Measurements from ENCODE around the gene FGFR4. TPM values are rescaled to one million over a fixed set of nuclear protein-coding genes. Genes with fewer than 3 reads are reported as not detected.

FGFR4 gene
- total RNA-seq, 6 donors from 2014 or later: 14.8 to 175 (median 87.1) TPM

DNA sequence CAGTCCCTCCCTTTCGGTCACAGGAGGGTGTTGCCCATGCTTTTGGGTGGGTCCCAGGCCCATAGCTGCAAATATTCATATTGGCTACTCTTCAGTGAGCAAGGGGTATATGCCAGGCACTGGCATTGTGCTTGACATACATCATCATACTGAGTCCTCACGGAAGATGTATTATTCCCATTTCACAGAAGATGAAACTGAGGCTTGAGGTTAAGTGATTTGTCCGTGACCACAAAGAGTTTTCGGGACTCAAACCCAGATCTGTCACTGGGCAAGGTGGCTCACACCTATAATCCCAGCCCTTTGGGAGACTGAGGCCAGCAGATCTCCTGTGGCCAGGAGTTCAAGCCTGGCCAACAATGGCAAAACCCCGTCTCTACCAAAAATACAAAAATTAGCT is 6.5 kb upstream of the FGFR4 start:
- H3K27ac ChIP-seq: no peak overlapping the region
- peak in 1 of 2 donors; percentile 6 for ATAC-seq (ENCODE audit: low FRiP score in 2 of 2)
- 89 to 93% methylated on average over 5 of the region's 5 CpGs for WGBS, 2 donors
- no peaks in the 10 kb centered on the region for H3K36me3 ChIP-seq
- no peaks in the 10 kb centered on the region for H3K27me3 ChIP-seq
- no peak overlapping the region for H3K4me3 ChIP-seq
- TF ChIP-seq POLR2AphosphoS5 (IDR thresholded peaks at IDR 0.05) (no peak), EP300 (IDR thresholded peaks at IDR 0.05) (no peak), POLR2A (IDR thresholded peaks at IDR 0.05) (no peak)
- TF ChIP-seq, protein P1, sequence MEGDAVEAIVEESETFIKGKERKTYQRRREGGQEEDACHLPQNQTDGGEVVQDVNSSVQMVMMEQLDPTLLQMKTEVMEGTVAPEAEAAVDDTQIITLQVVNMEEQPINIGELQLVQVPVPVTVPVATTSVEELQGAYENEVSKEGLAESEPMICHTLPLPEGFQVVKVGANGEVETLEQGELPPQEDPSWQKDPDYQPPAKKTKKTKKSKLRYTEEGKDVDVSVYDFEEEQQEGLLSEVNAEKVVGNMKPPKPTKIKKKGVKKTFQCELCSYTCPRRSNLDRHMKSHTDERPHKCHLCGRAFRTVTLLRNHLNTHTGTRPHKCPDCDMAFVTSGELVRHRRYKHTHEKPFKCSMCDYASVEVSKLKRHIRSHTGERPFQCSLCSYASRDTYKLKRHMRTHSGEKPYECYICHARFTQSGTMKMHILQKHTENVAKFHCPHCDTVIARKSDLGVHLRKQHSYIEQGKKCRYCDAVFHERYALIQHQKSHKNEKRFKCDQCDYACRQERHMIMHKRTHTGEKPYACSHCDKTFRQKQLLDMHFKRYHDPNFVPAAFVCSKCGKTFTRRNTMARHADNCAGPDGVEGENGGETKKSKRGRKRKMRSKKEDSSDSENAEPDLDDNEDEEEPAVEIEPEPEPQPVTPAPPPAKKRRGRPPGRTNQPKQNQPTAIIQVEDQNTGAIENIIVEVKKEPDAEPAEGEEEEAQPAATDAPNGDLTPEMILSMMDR (IDR thresholded peaks at IDR 0.05): no peak
- no peak for DNase-seq
- H3K4me1 ChIP-seq: no peaks in the 10 kb centered on the region
- no peaks in the 10 kb centered on the region for H3K9me3 ChIP-seq

DNA sequence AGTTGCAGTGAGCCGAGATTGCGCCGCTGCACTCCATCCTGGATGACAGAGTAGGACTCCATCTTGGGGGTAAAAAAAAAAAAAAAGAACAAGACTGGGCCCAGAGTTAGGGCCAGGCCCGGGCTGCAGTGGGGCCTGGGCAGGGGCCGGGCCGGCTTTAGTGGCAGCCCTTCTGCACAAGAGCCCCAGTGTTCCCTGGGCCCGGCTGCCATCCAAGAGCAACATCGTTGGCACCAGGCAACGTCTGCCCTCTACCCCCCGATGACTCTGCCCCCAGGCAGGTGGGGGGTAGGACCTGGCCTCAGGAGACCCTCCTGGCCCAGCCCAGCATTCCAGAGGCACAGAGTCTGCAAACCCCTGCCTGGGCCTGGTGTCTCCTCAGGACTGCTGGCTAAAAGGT is 4.9 kb upstream of the FGFR4 start:
- no peaks in the 10 kb centered on the region for H3K27me3 ChIP-seq
- H3K27ac ChIP-seq: no peak overlapping the region
- 78 to 91% methylated on average over 9 to 10 of the region's 10 CpGs for WGBS, 2 donors
- peaks cover 1 to 8% (median 4%) of the 10 kb centered on the region in 4 donors for H3K4me1 ChIP-seq
- H3K36me3 ChIP-seq: no peaks in the 10 kb centered on the region
- DNase-seq (no peak), ATAC-seq (ENCODE audit: low FRiP score in 2 of 2) (no peak)
- no peak overlapping the region for H3K4me3 ChIP-seq
- no peaks in the 10 kb centered on the region for H3K9me3 ChIP-seq
- TF ChIP-seq EP300 (IDR thresholded peaks at IDR 0.05) (no peak), POLR2AphosphoS5 (IDR thresholded peaks at IDR 0.05) (no peak), POLR2A (IDR thresholded peaks at IDR 0.05) (no peak)
- TF ChIP-seq, protein P1 (IDR thresholded peaks at IDR 0.05): no peak

DNA sequence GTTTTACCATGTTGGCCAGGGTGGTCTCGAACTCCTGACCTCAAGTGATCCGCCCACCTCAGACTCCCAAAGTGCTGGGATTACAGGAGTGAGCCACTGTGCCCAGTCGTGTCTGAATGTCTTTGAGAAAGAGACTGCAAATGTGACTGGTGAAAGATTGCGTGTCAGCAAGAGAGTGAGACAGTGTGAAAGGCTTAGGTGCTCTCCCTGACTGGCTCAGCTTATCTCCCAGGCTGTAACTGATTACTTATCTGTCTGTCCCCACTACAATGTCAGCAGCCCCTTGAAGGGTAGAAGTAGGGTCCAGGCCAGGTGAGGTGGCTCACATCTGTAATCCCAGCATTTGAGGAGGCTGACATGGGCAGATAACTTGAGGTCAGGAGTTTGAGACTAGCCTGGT is 3.4 kb upstream of the FGFR4 start:
- H3K4me1 ChIP-seq: peaks cover 9 to 17% (median 11%) of the 10 kb centered on the region in 4 donors

DNA sequence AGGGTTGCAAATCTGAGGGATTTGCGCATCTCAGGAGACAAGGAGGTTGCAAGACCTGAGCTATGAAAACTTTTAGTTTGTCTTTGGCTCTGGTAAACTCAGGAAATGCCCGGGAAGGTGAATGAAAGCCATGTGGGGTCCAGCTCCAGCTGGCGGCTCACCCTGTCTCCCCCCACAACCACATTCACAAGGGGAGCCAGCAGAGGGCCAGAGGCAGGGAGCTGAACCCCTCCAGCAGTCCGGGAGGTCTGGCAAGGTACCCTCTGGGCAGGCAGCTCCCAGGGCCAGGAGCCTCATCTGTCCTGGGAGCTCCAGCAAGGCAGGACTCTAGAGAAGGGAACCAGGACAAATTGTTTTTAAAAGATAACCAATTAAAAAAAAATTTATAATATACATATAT is 2.5 kb upstream of the FGFR4 start:
- no peak for ATAC-seq (ENCODE audit: low FRiP score in 2 of 2)
- 48 to 62% methylated on average over 4 of the region's 4 CpGs for WGBS, 2 donors

More for the DNA sequence above, 3.4 kb upstream of the FGFR4 start:
- DNase-seq: no peak
- Histone ChIP-seq H3K36me3 (no peaks in the 10 kb centered on the region), H3K9me3 (no peaks in the 10 kb centered on the region), H3K4me3 (no peak overlapping the region), H3K27me3 (no peaks in the 10 kb centered on the region), H3K27ac (no peak overlapping the region)
- no peak for ATAC-seq (ENCODE audit: low FRiP score in 2 of 2)
- TF ChIP-seq, protein P1 (IDR thresholded peaks at IDR 0.05): no peak
- TF ChIP-seq POLR2AphosphoS5 (IDR thresholded peaks at IDR 0.05) (no peak), POLR2A (IDR thresholded peaks at IDR 0.05) (no peak), EP300 (IDR thresholded peaks at IDR 0.05) (no peak)
- 69 to 88% methylated on average over 1 to 4 of the region's 4 CpGs for WGBS, 2 donors

More for the DNA sequence above, 2.5 kb upstream of the FGFR4 start:
- Histone ChIP-seq H3K4me3 (no peak overlapping the region), H3K36me3 (no peaks in the 10 kb centered on the region), H3K9me3 (no peaks in the 10 kb centered on the region), H3K4me1 (peaks cover 9 to 17% (median 11%) of the 10 kb centered on the region in 4 donors), H3K27me3 (no peaks in the 10 kb centered on the region), H3K27ac (no peak overlapping the region)
- TF ChIP-seq EP300 (IDR thresholded peaks at IDR 0.05) (no peak), POLR2AphosphoS5 (IDR thresholded peaks at IDR 0.05) (no peak), POLR2A (IDR thresholded peaks at IDR 0.05) (no peak)
- TF ChIP-seq, protein P1 (IDR thresholded peaks at IDR 0.05): no peak
- no peak for DNase-seq

All from upper lobe of left lung (tissue), 6 donors.